Left colon (tissue), 2 donors: ENCODE results near the gene SLC29A2. TPM values are rescaled to one million over a fixed set of nuclear protein-coding genes. Genes with fewer than 3 reads are reported as not detected.

ENCODE experiments used
- ATAC-seq: fragments of 200-7000 bp; cut with Tn5 transposase; one replicate; pipeline ENCODE4 v1.9.1; 2020; ENCODE audit warnings: mild to moderate bottlenecking, moderate library complexity
- DNase-seq, 2 donors: peaks; one replicate each; pipeline ENCODE4 v3.0.0-alpha.2; 2020
- intact Hi-C, 2 donors: fragments of 100-400 bp; cut with DNase I in 1 of 2; cut with micrococcal nuclease in 1 of 2; formaldehyde crosslinking; loops; one replicate each; pipeline versions ENCODE4 v1.11.2 to v1.14.0; 2022; cut with DNase I, micrococcal nuclease
- total RNA-seq, 2 donors: library from RNA; stranded (reverse); fragmentation: NEBNext Ultra II Directional; extraction: Animal tissue kit (Norgen Biotek cat#: 25700); gene quantifications; one replicate each; pipeline ENCODE4 v1.2.1, GENCODE V29; 2021
- donor health status: DM: no; HTN: no; CAD: no.
- donor health status: DM: yes; HTN: yes; CAD: no.

SLC29A2 gene
- total RNA-seq, 2 donors from 2014 or later = 16.3 to 31.1 TPM

DNA sequence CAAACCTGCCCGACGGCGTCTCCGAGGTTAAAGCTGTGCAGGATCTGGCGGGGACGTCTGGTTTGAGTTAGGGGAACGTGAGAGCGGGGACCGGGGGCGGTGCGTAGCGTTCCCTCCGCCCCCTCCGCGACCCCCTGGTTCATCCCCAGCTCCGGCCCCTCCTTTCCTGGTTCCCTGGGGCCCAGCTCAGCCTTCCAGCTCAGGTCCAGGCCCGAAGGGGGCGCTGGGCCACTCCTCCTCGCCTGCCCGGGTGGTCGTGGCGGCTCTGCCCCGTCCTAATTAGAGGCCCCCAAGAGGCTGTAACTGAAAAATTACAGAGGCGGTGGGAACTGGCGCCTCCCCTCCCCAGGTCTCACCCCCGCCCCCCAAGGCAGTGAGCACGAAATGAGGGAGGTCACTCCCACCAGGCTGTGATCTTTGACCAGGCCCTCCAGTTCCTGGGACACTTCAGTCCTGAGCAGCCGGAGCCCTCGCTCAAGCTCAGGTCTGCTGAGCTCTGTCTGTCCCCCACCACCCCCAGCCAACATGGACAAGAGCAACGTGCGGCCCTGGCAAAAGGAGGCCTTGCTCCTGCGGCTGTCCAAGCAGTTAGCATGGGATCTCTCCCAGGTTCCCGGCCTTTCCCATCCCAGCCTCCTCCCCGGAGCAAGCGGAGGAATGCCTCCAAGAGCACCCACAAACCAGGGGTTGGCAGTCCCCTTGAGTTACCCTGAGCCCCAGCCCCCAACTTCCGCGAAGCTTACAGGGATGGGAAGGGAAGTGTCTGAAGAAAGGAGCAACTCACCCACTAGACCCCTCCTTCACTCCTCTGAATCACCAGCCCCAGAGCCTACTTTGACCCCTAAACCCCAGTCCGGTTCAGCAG is 58.0 kb downstream of the SLC29A2 start:
- intact Hi-C loops = no loop called here
- ATAC-seq = no peak
- peak in 1 of 2 donors; percentile 54 for DNase-seq

DNA sequence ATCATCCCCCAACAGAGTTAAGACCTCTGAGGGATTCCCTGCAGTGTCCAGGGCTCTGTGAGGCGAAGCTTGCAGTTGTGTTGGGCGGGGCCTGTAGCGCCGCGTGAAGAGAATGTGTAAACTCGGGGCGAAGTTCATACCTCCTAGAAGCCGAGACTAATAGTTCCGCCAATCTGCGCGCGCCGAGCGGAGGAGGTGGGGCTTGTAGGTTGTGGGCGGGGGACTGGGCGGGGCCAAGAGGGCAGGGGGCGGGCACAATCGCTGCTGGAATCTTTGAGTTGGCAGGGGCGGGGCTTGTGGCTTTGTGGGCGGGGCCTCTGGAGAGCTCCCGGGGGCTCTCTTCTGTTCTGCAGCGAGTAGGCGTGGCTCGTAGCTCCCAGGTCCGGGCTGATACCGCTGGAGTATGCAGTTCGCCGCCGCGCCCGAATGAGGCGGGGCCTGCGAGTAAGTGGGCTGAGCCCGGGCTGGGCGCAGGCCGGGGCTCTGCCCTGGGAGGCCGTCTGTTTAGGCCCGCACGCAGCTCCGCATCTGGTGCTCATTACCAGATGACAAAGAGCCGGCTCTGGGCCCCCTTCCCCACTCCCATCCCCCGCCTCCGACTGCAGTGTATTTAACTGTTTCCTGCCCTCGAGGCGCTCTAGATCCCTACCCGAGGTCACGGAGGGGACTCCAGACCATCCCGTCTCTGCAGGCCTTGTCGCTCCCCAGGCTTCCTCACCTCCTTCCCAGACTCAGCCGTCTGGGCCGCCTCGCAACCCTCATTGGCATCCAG is 58.8 kb downstream of the SLC29A2 start:
- intact Hi-C loops = no loop called here

More for the DNA sequence above, 58.8 kb downstream of the SLC29A2 start:
- peak; percentile 99 to 100 for DNase-seq
- peak; percentile 81 for ATAC-seq

Other genes with a start within 250 kb of the SLC29A2 start
- 10 to 100 TPM; 17.3 to 23.4 TPM for gene KLC2, start 114.1 kb downstream of the SLC29A2 start, total RNA-seq
- gene RAB1B, start 103.1 kb downstream of the SLC29A2 start, total RNA-seq = 100 to 1,000 TPM; 208 to 210 TPM
- 1 to 10 TPM; 1.1 to 1.2 TPM for gene CNIH2, start 93.6 kb downstream of the SLC29A2 start, total RNA-seq
- 100 to 1,000 TPM in 1 of 2 donors, 10 to 100 TPM in 1; 87.8 to 101 TPM for gene YIF1A, start 82.6 kb downstream of the SLC29A2 start, total RNA-seq
- gene TMEM151A, start 79.9 kb downstream of the SLC29A2 start, total RNA-seq = under 1 TPM; 0.14 to 0.18 TPM
- gene CD248, start 54.7 kb downstream of the SLC29A2 start, total RNA-seq = 10 to 100 TPM in 1 of 2 donors, 1 to 10 TPM in 1; 4.5 to 13.7 TPM
- gene RIN1, start 35.3 kb downstream of the SLC29A2 start, total RNA-seq = 10 to 100 TPM; 10.3 to 10.6 TPM
- 10 to 100 TPM; 42.5 to 46.3 TPM for gene BRMS1, start 26.7 kb downstream of the SLC29A2 start, total RNA-seq
- gene B4GAT1, start 24.1 kb downstream of the SLC29A2 start, total RNA-seq = 10 to 100 TPM; 13.1 to 17.1 TPM
- gene NPAS4, start 49.3 kb upstream of the SLC29A2 start, total RNA-seq = under 1 TPM in 1 of 2 donors, not detected in 1; 0.39 TPM
- 10 to 100 TPM; 46.9 to 59.4 TPM for gene MRPL11, start 67.1 kb upstream of the SLC29A2 start, total RNA-seq
- 1 to 10 TPM; 4.7 to 5.2 TPM for gene PELI3, start 95.1 kb upstream of the SLC29A2 start, total RNA-seq
- gene DPP3, start 108.7 kb upstream of the SLC29A2 start, total RNA-seq = 10 to 100 TPM; 75.0 to 91.4 TPM
- gene BBS1, start 138.9 kb upstream of the SLC29A2 start, total RNA-seq = 10 to 100 TPM; 29.8 to 34.8 TPM
- gene ZDHHC24, start 174.3 kb upstream of the SLC29A2 start, total RNA-seq = 10 to 100 TPM in 1 of 2 donors, 1 to 10 TPM in 1; 9.9 to 11.7 TPM
- not detected for gene ACTN3, start 175.1 kb upstream of the SLC29A2 start, total RNA-seq
- 10 to 100 TPM in 1 of 2 donors, 1 to 10 TPM in 1; 5.6 to 20.4 TPM for gene CTSF, start 196.8 kb upstream of the SLC29A2 start, total RNA-seq
- gene CCDC87, start 221.3 kb upstream of the SLC29A2 start, total RNA-seq = under 1 TPM; 0.22 to 0.46 TPM
- 10 to 100 TPM; 38.5 to 38.6 TPM for gene CCS, start 221.4 kb upstream of the SLC29A2 start, total RNA-seq
- gene RBM14, start 244.9 kb upstream of the SLC29A2 start, total RNA-seq = 10 to 100 TPM; 45.3 to 48.9 TPM